Pericardium fibroblast (primary cell): ENCODE data around the gene CYP2C8. TPM values are rescaled to one million over a fixed set of nuclear protein-coding genes. Genes with fewer than 3 reads are reported as not detected.

Source experiments
- total RNA-seq: library from RNA; depleted of rRNA; stranded (reverse); fragments of >200 nt; gene quantifications from 2 replicates; pipeline ENCODE4 v1.2.3, GENCODE V29; 2015

The CYP2C8 gene
- not detected in 2 replicates for total RNA-seq

GRCh38 chr10:95069286-95069685 lies at the start of gene CYP2C8:
Gene CYP2C8, minus strand, starts transcription at chr10:95069497. Its CDS starts 95 bp downstream, at chr10:95069402.

Other genes with a start within 250 kb of the CYP2C8 start
- gene CYP2C9, start 130.8 kb downstream of the CYP2C8 start, total RNA-seq, result not detected in 2 replicates
- not detected in 2 replicates for gene ACSM6, start 124.7 kb upstream of the CYP2C8 start, total RNA-seq
- 20.1 and 41.1 TPM in 2 replicates for gene PDLIM1, start 221.5 kb upstream of the CYP2C8 start, total RNA-seq